Gastroesophageal sphincter (tissue), 4 donors: Measurements from ENCODE around the gene AXIN1. TPM values are rescaled to one million over a fixed set of nuclear protein-coding genes. Genes with fewer than 3 reads are reported as not detected.
"Not testable (repeated sequence)": the region's sequence is repeated elsewhere in the genome, so short reads cannot be mapped to it uniquely, and the experiment has no call there.

Experiments
- ATAC-seq: fragments of 150-250 bp; one replicate; pipeline ENCODE4 v1.9.1; 2016; ENCODE audit warnings: mild to moderate bottlenecking, moderate library complexity
- H3K27ac ChIP-seq, 4 donors: fragments of 200-600 bp; sonication (generic) in 3 of 4; 1 replicate in 3 of 4; 2 replicates in 1 of 4; pipeline ENCODE4 v1.5.1; 2016 to 2019
- H3K27me3 ChIP-seq: fragments of 200-600 bp; sonication (generic); one replicate; pipeline ENCODE4 v1.5.1; 2019
- H3K36me3 ChIP-seq, 2 donors: fragments of 200-600 bp; sonication (generic); one replicate each; pipeline ENCODE4 v1.5.1; 2019; ENCODE audit warnings: control low read depth in 1 of 2
- H3K4me1 ChIP-seq, 3 donors: fragments of 200-600 bp; sonication (generic); 1 replicate in 2 of 3; 2 replicates in 1 of 3; pipeline ENCODE4 v1.5.1; 2016 to 2019; ENCODE audit warnings: control low read depth in 2 of 3
- H3K4me3 ChIP-seq, 2 donors: fragments of 200-600 bp; sonication (generic); one replicate each; pipeline ENCODE4 v1.5.1; 2019; ENCODE audit warnings: mild to moderate bottlenecking in 1 of 2, moderate library complexity in 1 of 2
- H3K9me3 ChIP-seq, 3 donors: fragments of 200-600 bp; sonication (generic); one replicate each; pipeline ENCODE4 v1.5.1; 2017 to 2019; ENCODE audit warnings: control low read depth in 2 of 3
- CTCF ChIP-seq, 4 experiments: fragments of 200-600 bp in 2 of 4; fragments of 450-650 bp in 2 of 4; sonication (generic) in 1 of 4; IDR thresholded peaks; one replicate each; pipeline ENCODE4 v1.5.1; 2017 to 2019; ENCODE audit warnings: antibody characterized with exemption in 4 of 4, mild to moderate bottlenecking in 2 of 4, moderate library complexity in 2 of 4
- EP300 ChIP-seq: sonication (generic); formaldehyde crosslinking; IDR thresholded peaks from one replicate; pipeline ENCODE4 v1.6.1; 2017; ENCODE audit warnings: antibody characterized with exemption, mild to moderate bottlenecking
- POLR2A ChIP-seq, 2 donors: fragments of 450-650 bp; IDR thresholded peaks; one replicate each; pipeline ENCODE4 v1.6.1; 2017; ENCODE audit warnings: antibody characterized with exemption in 2 of 2, mild to moderate bottlenecking in 2 of 2, moderate library complexity in 1 of 2
- POLR2AphosphoS5 ChIP-seq: sonication (generic); formaldehyde crosslinking; IDR thresholded peaks from one replicate; pipeline ENCODE4 v1.6.1; 2017; ENCODE audit warnings: antibody characterized with exemption
- WGBS, 2 donors: methylation state at CpG; one replicate each; pipeline ENCODE4 v1.1.5; 2018; ENCODE audit warnings: low coverage in 1 of 2; 5-methylcytosine and 5-hydroxymethylcytosine counted together
- total RNA-seq, 4 donors: library from RNA; depleted of rRNA; stranded (reverse); fragments of >200 nt; gene quantifications; one replicate each; pipeline ENCODE4 v1.1.0, GENCODE V29; 2016

The AXIN1 gene
- total RNA-seq, 4 donors from 2014 or later = 26.0 to 58.8 (median 32.9) TPM

- Histone ChIP-seq H3K27ac (no peak overlapping the region), H3K4me1 (no peaks in the 10 kb centered on the region), H3K9me3 (no peaks in the 10 kb centered on the region), H3K27me3 (no peaks in the 10 kb centered on the region), H3K36me3 (peaks cover 0 to 95% of the 10 kb centered on the region in 2 donors), H3K4me3 (no peak overlapping the region)
- TF ChIP-seq POLR2AphosphoS5 (no peak), CTCF (IDR thresholded peaks at IDR 0.05) (no peak), EP300 (no peak), POLR2A (IDR thresholded peaks at IDR 0.05) (no peak)
- WGBS, 2 donors = 85 to 100% methylated on average over 2 to 6 of the region's 19 CpGs
- no peak for ATAC-seq
Observed at GRCh38 chr16:260326-260725, 92.2 kb downstream of the AXIN1 start.

- no peak for ATAC-seq
- Histone ChIP-seq H3K36me3 (peaks cover 0 to 95% of the 10 kb centered on the region in 2 donors), H3K4me1 (no peaks in the 10 kb centered on the region), H3K27ac (no peak overlapping the region), H3K27me3 (no peaks in the 10 kb centered on the region), H3K4me3 (no peak overlapping the region), H3K9me3 (no peaks in the 10 kb centered on the region)
- TF ChIP-seq POLR2A (IDR thresholded peaks at IDR 0.05) = no peak
- WGBS, 2 donors = no CpG with 5 or more reads among the region's 13 CpGs
Observed at GRCh38 chr16:259814-260253, 92.7 kb downstream of the AXIN1 start.

GRCh38 chr16:259226-259625, 93.3 kb downstream of the AXIN1 start:
- 76 to 80% methylated on average over 1 to 10 of the region's 10 CpGs for WGBS, 2 donors

GRCh38 chr16:258091-258490, 94.4 kb downstream of the AXIN1 start:
- not testable (repeated sequence) for H3K27me3 ChIP-seq, H3K27ac ChIP-seq, ATAC-seq, H3K4me3 ChIP-seq, H3K9me3 ChIP-seq, H3K4me1 ChIP-seq
- peaks cover 0 to 95% of the 10 kb centered on the region in 2 donors for H3K36me3 ChIP-seq
- 93% methylated on average over 6 to 8 of the region's 13 CpGs for WGBS, 2 donors

More at GRCh38 chr16:259226-259625, 93.3 kb downstream of the AXIN1 start:
- TF ChIP-seq POLR2A (IDR thresholded peaks at IDR 0.05) = no peak
- TF ChIP-seq CTCF (IDR thresholded peaks at IDR 0.05) = no peak
- TF ChIP-seq POLR2AphosphoS5 = no peak
- ATAC-seq = no peak
- Histone ChIP-seq H3K9me3 (no peaks in the 10 kb centered on the region), H3K27me3 (no peaks in the 10 kb centered on the region), H3K4me1 (no peaks in the 10 kb centered on the region), H3K4me3 (no peak overlapping the region), H3K27ac (no peak overlapping the region), H3K36me3 (peaks cover 0 to 95% of the 10 kb centered on the region in 2 donors)

- Histone ChIP-seq H3K27ac (no peak overlapping the region), H3K4me3 (no peak overlapping the region), H3K27me3 (no peaks in the 10 kb centered on the region), H3K36me3 (peaks cover 0 to 94% of the 10 kb centered on the region in 2 donors), H3K4me1 (no peaks in the 10 kb centered on the region), H3K9me3 (no peaks in the 10 kb centered on the region)
- 90 to 97% methylated on average over 6 of the region's 6 CpGs for WGBS, 2 donors
- no peak for TF ChIP-seq POLR2AphosphoS5
- no peak for TF ChIP-seq POLR2A (IDR thresholded peaks at IDR 0.05)
- no peak for TF ChIP-seq EP300
- TF ChIP-seq CTCF (IDR thresholded peaks at IDR 0.05) = no peak
- no peak for ATAC-seq
Observed at GRCh38 chr16:255183-255582, 97.3 kb downstream of the AXIN1 start.

- H3K4me1 ChIP-seq = no peaks in the 10 kb centered on the region
- no peaks in the 10 kb centered on the region for H3K27me3 ChIP-seq
- no peak overlapping the region for H3K27ac ChIP-seq
- no peak for ATAC-seq
- TF ChIP-seq POLR2AphosphoS5 = no peak
- no peak for TF ChIP-seq POLR2A (IDR thresholded peaks at IDR 0.05)
- TF ChIP-seq CTCF (IDR thresholded peaks at IDR 0.05) = no peak
- TF ChIP-seq EP300 = no peak
- no peaks in the 10 kb centered on the region for H3K9me3 ChIP-seq
- WGBS, 2 donors = 86 to 94% methylated on average over 16 to 19 of the region's 25 CpGs
- peaks cover 0 to 94% of the 10 kb centered on the region in 2 donors for H3K36me3 ChIP-seq
- H3K4me3 ChIP-seq = no peak overlapping the region
Observed at GRCh38 chr16:254461-254860, 98.1 kb downstream of the AXIN1 start.
